Testis (tissue), 2 donors: ENCODE data around the gene ZNF277.

Experiments used
- CTCF ChIP-seq, 3 experiments: fragments of 450-650 bp in 2 of 3; fragments of 200-600 bp in 1 of 3; sonication (generic) in 1 of 3; IDR thresholded peaks; one replicate each; pipeline ENCODE4 v1.5.1; 2016 to 2019; ENCODE audit warnings: antibody characterized with exemption in 3 of 3, mild to moderate bottlenecking in 2 of 3, moderate library complexity in 1 of 3
- POLR2A ChIP-seq: fragments of 450-650 bp; IDR thresholded peaks from one replicate; pipeline ENCODE4 v1.6.1; 2017; ENCODE audit warnings: antibody characterized with exemption, mild to moderate bottlenecking, moderate library complexity

- TF ChIP-seq POLR2A = no peak
- no peak for TF ChIP-seq CTCF (IDR thresholded peaks at IDR 0.05)
These were observed 16.8 kb upstream of the ZNF277 start for GRCh38 chr7:112189691-112190090.
